ENCODE results near the gene DDX18. TPM values are rescaled to one million over a fixed set of nuclear protein-coding genes. Genes with fewer than 3 reads are reported as not detected.

DDX18 gene
- total and polyA plus RNA-seq, 11 donors, result 12.2 to 40.6 (median 28.2) TPM

- DNase-seq, result no peak
- H3K9me3 ChIP-seq, result no peaks in the 10 kb centered on the region
- H3K4me1 ChIP-seq, result no peaks in the 10 kb centered on the region
- TF ChIP-seq CTCF (IDR thresholded peaks at IDR 0.05), result no peak
- no peak for TF ChIP-seq POLR2A (IDR thresholded peaks at IDR 0.05)
- intact Hi-C loops (cut with DNase I), result loop anchor here in 4 of 10 donors (5.0 to 10.0 kb wide), 2 partner anchors 302 to 1260 kb away; no protein-coding TSS in a partner anchor
- ATAC-seq, result no peak
- no peak overlapping the region for H3K27ac ChIP-seq
- H3K36me3 ChIP-seq, result no peaks in the 10 kb centered on the region
- no peak overlapping the region for H3K4me3 ChIP-seq
- H3K27me3 ChIP-seq, result peaks cover 0 to 8% (median 0%) of the 10 kb centered on the region in 9 donors
- 89 to 98% (median 93%) methylated on average over 1 of the region's 1 CpG for WGBS, 4 donors
Measured at GRCh38 chr2:117774716-117775115, 39.8 kb upstream of the DDX18 start.

GRCh38 chr2:117775703-117776219 lies 38.7 kb upstream of the DDX18 start:
- no peaks in the 10 kb centered on the region for H3K4me1 ChIP-seq
- DNase-seq (no peak), ATAC-seq (no peak)
- H3K36me3 ChIP-seq, result no peaks in the 10 kb centered on the region
- intact Hi-C loops (cut with DNase I), result loop anchor here in 1 of 10 donors (10.0 kb wide), 1 partner anchor 1261 kb away; no protein-coding TSS in a partner anchor
- H3K27ac ChIP-seq, result no peak overlapping the region
- no peaks in the 10 kb centered on the region for H3K9me3 ChIP-seq
- H3K4me3 ChIP-seq, result no peak overlapping the region
- TF ChIP-seq CTCF (IDR thresholded peaks at IDR 0.05) (no peak), POLR2A (IDR thresholded peaks at IDR 0.05) (no peak)
- H3K27me3 ChIP-seq, result peaks cover 0 to 8% (median 0%) of the 10 kb centered on the region in 9 donors

- DNase-seq (no peak), ATAC-seq (no peak)
- Histone ChIP-seq H3K9me3 (no peaks in the 10 kb centered on the region), H3K36me3 (no peaks in the 10 kb centered on the region), H3K27ac (no peak overlapping the region), H3K4me1 (no peaks in the 10 kb centered on the region), H3K27me3 (peaks cover 0 to under 1% (median 0%) of the 10 kb centered on the region in 9 donors), H3K4me3 (no peak overlapping the region)
- no peak for TF ChIP-seq POLR2A (IDR thresholded peaks at IDR 0.05)
- no peak for TF ChIP-seq CTCF (IDR thresholded peaks at IDR 0.05)
- intact Hi-C loops (cut with DNase I), result loop anchor here in 1 of 10 donors (10.0 kb wide), 1 partner anchor 1262 kb away; no protein-coding TSS in a partner anchor
- 76 to 86% (median 83%) methylated on average over 8 of the region's 8 CpGs for WGBS, 4 donors
Measured at GRCh38 chr2:117776888-117777287, 37.6 kb upstream of the DDX18 start.

- ATAC-seq (no peak), DNase-seq (peak in 1 of 5 donors; percentile 11)
- no peak overlapping the region for H3K27ac ChIP-seq
- intact Hi-C loops (cut with DNase I), result loop anchor here in 4 of 10 donors (5.0 kb wide), 2 partner anchors 313 to 318 kb away; no protein-coding TSS in a partner anchor
- no peaks in the 10 kb centered on the region for H3K4me1 ChIP-seq
- no peak overlapping the region for H3K4me3 ChIP-seq
- no peaks in the 10 kb centered on the region for H3K36me3 ChIP-seq
- H3K27me3 ChIP-seq, result peaks cover 0 to 6% (median 0%) of the 10 kb centered on the region in 9 donors
- peaks cover 0 to 7% (median 0%) of the 10 kb centered on the region in 12 donors for H3K9me3 ChIP-seq
- TF ChIP-seq POLR2A (IDR thresholded peaks at IDR 0.05) (no peak), CTCF (IDR thresholded peaks at IDR 0.05) (peak; percentile 47 to 70 (median 60))
Measured at GRCh38 chr2:117785740-117786139, 28.8 kb upstream of the DDX18 start.
